ENCODE data around the gene CACNA2D2.

DNA sequence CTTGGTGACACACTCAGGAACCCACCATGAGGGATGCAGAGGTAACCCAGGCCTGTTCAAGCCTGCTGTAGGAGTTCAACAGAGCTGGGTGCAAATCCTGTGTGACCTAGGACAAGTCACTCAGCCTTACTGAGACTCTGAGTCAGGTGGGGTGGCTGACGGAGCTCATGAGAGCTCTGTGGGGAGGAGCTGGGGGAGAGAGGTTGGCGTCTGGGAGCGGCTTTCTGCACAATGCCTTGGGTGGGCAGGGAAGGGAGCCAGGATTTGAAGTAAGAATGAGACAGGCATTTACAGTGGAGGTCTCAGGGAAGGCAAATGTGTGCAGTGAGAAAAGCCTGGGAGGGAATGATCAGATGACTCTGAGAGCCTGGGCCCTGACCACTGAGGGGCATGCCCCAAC lies 45.8 kb upstream of the CACNA2D2 start:
- TF ChIP-seq ELK1 (IDR thresholded peaks at IDR 0.05; ENCODE audit: borderline replicate concordance, low read depth, low read length), result no peak
- TF ChIP-seq CTCF (conservative IDR thresholded peaks at IDR 0.05; ENCODE audit: low read depth, low read length), result no peak
- TF ChIP-seq POLR2A (IDR thresholded peaks at IDR 0.05; ENCODE audit: low read depth, low read length), result no peak
- no peak for TF ChIP-seq USF2 (IDR thresholded peaks at IDR 0.05; ENCODE audit: low read depth, low read length)
- TF ChIP-seq SMC3 (IDR thresholded peaks at IDR 0.05; ENCODE audit: low read depth, low read length), result no peak
